Colonic mucosa (tissue), 4 donors: Measurements from ENCODE around the gene SAXO2. TPM values are rescaled to one million over a fixed set of nuclear protein-coding genes. Genes with fewer than 3 reads are reported as not detected.
A peak's percentile ranks its signal among the peaks of the same experiment; 100 is the strongest.
"Not testable (repeated sequence)": the region's sequence is repeated elsewhere in the genome, so short reads cannot be mapped to it uniquely, and the experiment has no call there.

ENCODE experiments used
- DNase-seq: peaks from one replicate; pipeline ENCODE4 v3.0.0-alpha.2; 2020
- H3K27ac ChIP-seq: fragments of 200-600 bp; one replicate; pipeline ENCODE4 v1.8.0; 2021
- H3K27me3 ChIP-seq: fragments of 200-600 bp; one replicate; pipeline ENCODE4 v1.8.0; 2021
- H3K36me3 ChIP-seq: fragments of 200-600 bp; one replicate; pipeline ENCODE4 v1.8.0; 2021
- H3K4me1 ChIP-seq: fragments of 200-600 bp; one replicate; pipeline ENCODE4 v1.8.0; 2021; ENCODE audit warnings: mild to moderate bottlenecking
- H3K4me3 ChIP-seq: fragments of 200-600 bp; one replicate; pipeline ENCODE4 v1.8.0; 2021
- H3K9ac ChIP-seq, 2 donors: one replicate each; pipeline ENCODE4 v1.7.0; 2013; ENCODE audit warnings: control low read depth in 2 of 2, low read depth in 2 of 2, low read length in 2 of 2
- H3K9me3 ChIP-seq: fragments of 200-600 bp; one replicate; pipeline ENCODE4 v1.8.0; 2021
- intact Hi-C: fragments of 100-400 bp; cut with DNase I; formaldehyde crosslinking; loops from one replicate; pipeline ENCODE4 v1.14.1; 2022
- total RNA-seq, 2 donors: library from RNA; stranded (reverse); fragmentation: NEBNext Ultra II Directional in 1 of 2; extraction: Animal tissue kit (Norgen Biotek cat#: 25700) in 1 of 2; gene quantifications; one replicate each; pipeline ENCODE4 v1.2.1, GENCODE V29; 2021
- TF ChIP-seq, protein P1 (sequence below): fragments of 200-600 bp; IDR thresholded peaks from one replicate; pipeline ENCODE4 v1.8.0; 2022; ENCODE audit warnings: antibody characterized with exemption, mild to moderate bottlenecking
- donor health status: healthy.
- donor health status: DM: no; HTN: no; CAD: no.
- donor health status: DM: no; HTN: no; CAD: no.

SAXO2 gene
- total RNA-seq: under 1 TPM; 0.67 to 0.93 TPM

DNA sequence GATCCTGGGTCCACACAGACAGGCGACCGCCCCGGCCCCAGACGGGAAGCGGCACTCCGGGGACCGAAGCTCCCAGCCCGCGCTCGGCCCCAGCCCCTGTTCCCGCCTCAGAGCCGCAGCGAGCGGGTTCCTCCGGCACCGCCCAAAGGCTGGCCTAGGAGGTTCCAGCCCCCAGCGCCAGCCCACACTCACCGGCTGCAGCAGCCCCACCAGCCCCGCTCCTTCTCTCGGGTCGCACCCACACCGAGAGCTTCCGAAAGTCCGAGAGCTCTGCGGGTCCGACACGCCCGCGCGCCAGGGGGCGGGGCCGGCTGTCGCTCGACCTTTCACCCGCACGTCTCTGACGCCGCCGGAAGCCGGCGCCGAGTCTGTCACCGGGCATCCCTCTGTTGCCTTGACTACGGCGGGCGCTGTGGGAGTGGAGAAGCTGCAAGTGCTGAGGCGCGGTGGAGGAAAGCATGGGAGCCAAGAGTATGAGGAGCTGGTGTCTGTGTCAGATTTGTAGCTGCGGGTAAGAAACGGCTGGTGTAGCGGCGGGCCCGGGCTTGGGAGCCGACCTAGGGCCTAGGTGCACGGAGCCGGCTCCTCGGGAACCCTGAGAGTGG lies at the start of gene SAXO2, which contains the start of gene EFL1:
Gene SAXO2 (plus strand): TSS at position 397 of the 605 bp plus-strand sequence. CDS start 62 bp downstream, at position 459.
Gene EFL1 (minus strand): TSS at position 313 of the 605 bp plus-strand sequence. CDS start 956 bp downstream, outside the sequence.
- intact Hi-C loops: no loop called here
- peak; percentile 97 for DNase-seq
- H3K27me3 ChIP-seq: no peaks in the 10 kb centered on the region
- H3K9ac ChIP-seq: peak within 1 kb of the TSS; percentile 70 to 81
- H3K27ac ChIP-seq: peak within 1 kb of the TSS; percentile 94
- no peaks in the 10 kb centered on the region for H3K4me1 ChIP-seq
- peaks cover 8% of the 10 kb centered on the region for H3K36me3 ChIP-seq
- H3K4me3 ChIP-seq: peak within 1 kb of the TSS; percentile 82
- TF ChIP-seq, protein P1, sequence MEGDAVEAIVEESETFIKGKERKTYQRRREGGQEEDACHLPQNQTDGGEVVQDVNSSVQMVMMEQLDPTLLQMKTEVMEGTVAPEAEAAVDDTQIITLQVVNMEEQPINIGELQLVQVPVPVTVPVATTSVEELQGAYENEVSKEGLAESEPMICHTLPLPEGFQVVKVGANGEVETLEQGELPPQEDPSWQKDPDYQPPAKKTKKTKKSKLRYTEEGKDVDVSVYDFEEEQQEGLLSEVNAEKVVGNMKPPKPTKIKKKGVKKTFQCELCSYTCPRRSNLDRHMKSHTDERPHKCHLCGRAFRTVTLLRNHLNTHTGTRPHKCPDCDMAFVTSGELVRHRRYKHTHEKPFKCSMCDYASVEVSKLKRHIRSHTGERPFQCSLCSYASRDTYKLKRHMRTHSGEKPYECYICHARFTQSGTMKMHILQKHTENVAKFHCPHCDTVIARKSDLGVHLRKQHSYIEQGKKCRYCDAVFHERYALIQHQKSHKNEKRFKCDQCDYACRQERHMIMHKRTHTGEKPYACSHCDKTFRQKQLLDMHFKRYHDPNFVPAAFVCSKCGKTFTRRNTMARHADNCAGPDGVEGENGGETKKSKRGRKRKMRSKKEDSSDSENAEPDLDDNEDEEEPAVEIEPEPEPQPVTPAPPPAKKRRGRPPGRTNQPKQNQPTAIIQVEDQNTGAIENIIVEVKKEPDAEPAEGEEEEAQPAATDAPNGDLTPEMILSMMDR: no peak
- no peaks in the 10 kb centered on the region for H3K9me3 ChIP-seq

DNA sequence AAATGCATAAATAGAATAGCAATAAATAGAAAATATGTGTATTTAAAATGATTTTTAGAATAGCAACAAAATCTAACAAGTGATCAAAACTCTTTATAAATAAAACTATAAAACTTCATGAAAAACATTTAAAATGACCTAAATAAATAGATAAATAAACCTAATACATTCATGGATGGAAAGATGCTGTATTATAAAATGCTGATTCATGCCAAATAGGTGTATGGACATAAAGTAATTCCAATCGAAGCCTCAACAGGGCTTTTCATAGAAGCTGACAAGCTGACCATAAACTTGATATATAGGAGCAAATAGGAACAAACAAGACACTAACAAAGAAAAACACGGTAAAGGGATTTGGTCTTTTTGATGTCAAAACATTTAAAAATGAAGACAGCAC lies 46.5 kb upstream of the SAXO2 start:
- H3K36me3 ChIP-seq, H3K4me3 ChIP-seq, DNase-seq, H3K4me1 ChIP-seq, H3K27ac ChIP-seq, H3K9ac ChIP-seq, H3K9me3 ChIP-seq, intact Hi-C loops, H3K27me3 ChIP-seq: not testable (repeated sequence)

- intact Hi-C loops, H3K27ac ChIP-seq, H3K4me3 ChIP-seq, H3K9me3 ChIP-seq, H3K36me3 ChIP-seq, H3K27me3 ChIP-seq, H3K4me1 ChIP-seq, H3K9ac ChIP-seq: not testable (repeated sequence)
- DNase-seq: peak; percentile 47
- TF ChIP-seq, protein P1: peak; percentile 30
Measured at GRCh38 chr15:82221535-82221934, 41.1 kb upstream of the SAXO2 start.

- H3K4me1 ChIP-seq: no peaks in the 10 kb centered on the region
- DNase-seq: no peak
- H3K9me3 ChIP-seq: no peaks in the 10 kb centered on the region
- no peaks in the 10 kb centered on the region for H3K27me3 ChIP-seq
- no peaks in the 10 kb centered on the region for H3K36me3 ChIP-seq
- no peak overlapping the region for H3K4me3 ChIP-seq
- TF ChIP-seq, protein P1: no peak
- H3K9ac ChIP-seq: no peak overlapping the region
- intact Hi-C loops: no loop called here
- H3K27ac ChIP-seq: no peak overlapping the region
Measured at GRCh38 chr15:82228750-82229149, 33.9 kb upstream of the SAXO2 start.

- Histone ChIP-seq H3K27me3 (no peaks in the 10 kb centered on the region), H3K27ac (peak overlapping the region; percentile 43), H3K9ac (no peak overlapping the region), H3K4me1 (no peaks in the 10 kb centered on the region), H3K4me3 (no peak overlapping the region), H3K36me3 (no peaks in the 10 kb centered on the region), H3K9me3 (no peaks in the 10 kb centered on the region)
- intact Hi-C loops: no loop called here
- TF ChIP-seq, protein P1: no peak
- DNase-seq: no peak
Measured at GRCh38 chr15:82231233-82231632, 31.4 kb upstream of the SAXO2 start.

DNA sequence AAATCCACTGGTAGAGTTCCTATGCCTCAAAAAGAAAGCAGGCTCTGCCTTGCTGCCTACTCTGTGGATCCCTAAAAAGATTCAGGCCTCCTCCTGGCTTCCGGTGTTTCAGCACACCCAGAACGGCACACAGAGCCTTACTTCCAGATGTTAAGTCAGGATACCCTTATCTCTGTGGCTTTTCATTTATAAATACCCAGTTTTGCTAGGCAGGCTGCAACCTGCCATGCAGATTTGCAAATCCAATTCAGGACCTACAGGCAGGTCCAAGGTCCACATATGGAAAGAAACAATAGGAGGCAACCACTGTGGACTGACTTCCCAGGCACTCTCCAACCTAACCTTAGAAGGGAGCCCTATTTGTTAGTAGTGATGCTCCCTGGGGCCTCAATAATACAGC lies 30.8 kb upstream of the SAXO2 start:
- no peaks in the 10 kb centered on the region for H3K36me3 ChIP-seq
- TF ChIP-seq, protein P1: no peak
- H3K27ac ChIP-seq: peak overlapping the region; percentile 43
- H3K9me3 ChIP-seq: no peaks in the 10 kb centered on the region
- no peaks in the 10 kb centered on the region for H3K27me3 ChIP-seq
- peak; percentile 31 for DNase-seq
- H3K4me3 ChIP-seq: no peak overlapping the region
- no peaks in the 10 kb centered on the region for H3K4me1 ChIP-seq
- H3K9ac ChIP-seq: no peak overlapping the region
- intact Hi-C loops: no loop called here

- H3K36me3 ChIP-seq, H3K27me3 ChIP-seq, H3K4me1 ChIP-seq, H3K9me3 ChIP-seq, intact Hi-C loops, H3K9ac ChIP-seq, H3K4me3 ChIP-seq: not testable (repeated sequence)
- peak overlapping the region; percentile 76 for H3K27ac ChIP-seq
- DNase-seq: peak; percentile 47
Measured at GRCh38 chr15:82237944-82238534, 24.6 kb upstream of the SAXO2 start.
